GM19023 (cell line): ENCODE data around the gene CLEC1A.
"Not testable (repeated sequence)": the region's sequence is repeated elsewhere in the genome, so short reads cannot be mapped to it uniquely, and the experiment has no call there.

ENCODE experiments used
- ATAC-seq: cut with Tn5 transposase; IDR thresholded peaks from one replicate; pipeline ENCODE4 v1.9.1; 2021; ENCODE audit warnings: mild to moderate bottlenecking, moderate library complexity; ENCODE audit not compliant: unreplicated experiment

CLEC1A gene

GRCh38 chr12:10052193-10052913 lies 46.4 kb downstream of the CLEC1A start:
- no peak for ATAC-seq

DNA sequence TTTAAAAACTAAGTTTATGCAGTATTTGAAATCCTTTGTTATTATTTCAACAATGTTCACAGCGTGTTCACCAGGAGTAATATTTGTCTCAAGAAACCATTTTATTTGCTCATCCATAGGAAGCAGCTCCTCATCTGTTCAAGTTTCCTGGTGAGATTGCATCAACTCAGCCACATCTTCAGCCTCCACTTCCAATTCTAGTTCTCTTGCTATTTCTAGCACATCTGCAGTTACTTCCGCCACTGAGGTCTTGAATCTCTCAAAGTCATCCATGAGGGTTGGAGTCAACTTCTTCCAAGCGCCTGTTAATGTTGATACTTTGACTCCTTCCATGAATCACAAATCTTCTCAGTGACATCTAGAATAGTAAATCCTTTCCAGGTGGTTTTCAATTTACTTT lies 50.3 kb downstream of the CLEC1A start:
- ATAC-seq, result no peak

- no peak for ATAC-seq
Measured at GRCh38 chr12:10042167-10042566, 56.6 kb downstream of the CLEC1A start.

- ATAC-seq, result no peak
Measured at GRCh38 chr12:10033783-10034545, 64.8 kb downstream of the CLEC1A start.

DNA sequence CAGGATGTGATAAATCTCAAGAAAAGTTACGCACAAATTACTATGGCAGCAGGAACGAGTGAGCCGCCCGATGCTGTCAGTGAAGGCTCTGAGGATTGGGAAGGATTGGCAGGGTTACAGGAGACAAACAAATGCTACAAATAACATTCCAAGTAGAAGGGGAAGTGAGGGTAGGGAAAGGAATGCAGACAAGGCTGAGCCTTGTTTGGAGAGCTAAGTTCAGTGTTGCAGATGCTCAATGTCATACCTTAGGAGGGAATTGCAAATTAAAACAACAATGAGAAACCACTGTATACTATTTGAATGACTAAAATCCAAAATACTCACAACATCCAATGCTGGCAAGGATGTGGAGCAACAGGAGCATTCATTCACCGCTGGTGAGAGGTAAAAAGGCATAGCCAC lies 67.0 kb downstream of the CLEC1A start:
- no peak for ATAC-seq

GRCh38 chr12:10031321-10031720 lies 67.5 kb downstream of the CLEC1A start:
- no peak for ATAC-seq

- no peak for ATAC-seq
Measured at GRCh38 chr12:10030446-10030845, 68.3 kb downstream of the CLEC1A start, which contains the start of gene CLEC9A. TSS of gene CLEC9A (plus strand) at chr12:10030682. CDS start at chr12:10052688, 22,006 bp downstream.

DNA sequence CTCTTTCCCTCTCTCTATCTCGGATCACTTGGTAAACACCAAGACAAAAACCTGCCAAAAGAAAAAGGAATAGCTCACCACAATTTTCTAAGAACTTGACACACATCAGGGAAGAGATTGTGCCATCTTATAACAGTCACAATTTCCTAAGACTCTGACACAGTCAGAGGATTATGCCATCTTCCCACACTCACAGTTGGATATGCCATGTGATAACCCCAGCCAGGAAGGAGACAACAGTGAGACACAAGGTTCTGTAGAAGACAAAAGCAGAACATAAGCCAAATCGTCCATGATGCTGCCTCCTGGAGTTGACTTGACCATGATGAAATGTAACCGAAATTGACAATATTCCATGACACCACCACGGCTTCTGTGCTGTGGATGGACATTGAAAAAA lies 71.1 kb downstream of the CLEC1A start:
- ATAC-seq, result no peak

DNA sequence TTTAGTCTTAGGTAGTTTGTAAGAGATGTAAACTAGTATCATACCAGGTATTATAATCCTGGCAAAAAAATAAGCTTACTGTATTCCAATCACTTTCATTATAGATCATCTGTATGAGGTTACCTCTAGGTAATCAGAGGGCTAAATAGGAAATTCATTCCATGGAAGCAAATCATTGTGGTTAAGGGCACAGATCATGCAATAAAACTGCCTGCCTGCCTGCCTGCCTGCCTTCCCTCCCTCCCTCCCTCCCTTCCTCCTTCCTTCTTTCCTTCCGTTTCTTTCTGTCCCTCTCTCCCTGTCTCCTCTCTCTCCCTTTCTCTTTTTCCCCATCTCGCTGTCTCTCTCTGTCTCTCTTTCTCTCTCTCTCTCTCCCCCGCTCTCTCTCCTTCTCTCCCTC lies 71.5 kb downstream of the CLEC1A start:
- no peak for ATAC-seq

DNA sequence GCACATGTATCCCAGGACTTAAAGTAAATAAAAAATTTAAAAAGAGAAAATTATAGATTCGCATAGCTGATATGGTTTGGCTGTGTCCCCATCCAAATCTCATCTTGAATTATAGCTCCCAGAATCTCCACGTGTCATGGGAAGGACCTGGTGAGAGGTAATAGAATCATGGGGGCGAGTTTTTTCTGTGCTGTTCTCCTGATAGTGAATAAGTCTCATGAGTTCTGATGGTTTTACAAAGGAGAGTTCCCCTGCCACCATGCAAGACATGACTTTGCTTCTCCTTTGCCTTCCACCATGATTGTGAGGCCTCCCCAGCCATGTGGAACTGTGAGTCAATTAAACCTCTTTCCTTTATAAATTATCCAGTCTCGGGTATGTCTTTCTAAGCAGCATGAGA lies 72.1 kb downstream of the CLEC1A start:
- ATAC-seq, result not testable (repeated sequence)

DNA sequence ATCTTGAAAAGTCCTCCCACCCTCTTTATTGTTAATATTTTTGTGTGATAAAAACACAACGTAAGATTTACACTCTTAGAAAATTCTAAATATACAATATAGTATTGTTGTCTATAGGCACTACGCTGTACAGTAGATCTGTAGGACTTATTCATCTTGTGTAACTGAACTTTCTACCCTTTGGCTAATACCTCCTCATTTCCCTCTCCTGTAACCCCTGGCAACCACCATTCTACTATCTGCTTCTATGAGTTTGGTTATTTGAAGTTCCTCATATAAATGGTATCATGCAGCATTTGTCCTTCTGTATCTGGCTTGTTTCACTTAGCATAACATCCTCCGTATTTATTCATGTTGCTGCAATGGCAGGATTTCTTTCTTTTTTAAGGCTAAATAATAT lies 73.5 kb downstream of the CLEC1A start:
- ATAC-seq, result no peak

DNA sequence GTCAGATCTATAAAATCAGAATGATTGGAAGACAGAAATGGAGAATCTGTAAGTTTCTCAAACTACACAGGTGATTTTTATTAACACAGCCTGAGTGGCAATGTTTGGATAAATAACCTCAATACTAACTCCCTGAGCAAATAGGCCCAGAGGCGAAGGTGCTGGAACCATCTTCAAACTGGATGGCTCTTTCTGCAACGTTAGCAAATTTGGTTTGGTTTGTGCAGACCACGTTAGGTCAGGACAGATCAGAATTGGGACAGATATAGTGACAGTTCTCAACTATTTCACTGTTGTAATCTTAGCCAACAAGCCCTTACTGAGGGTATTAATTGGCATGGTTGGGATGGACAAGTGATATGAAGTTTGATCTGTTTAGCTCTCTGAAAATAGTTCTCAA lies 77.4 kb downstream of the CLEC1A start:
- ATAC-seq, result no peak
